ENCODE results near the gene ZNF326.

ZNF326 gene

DNA sequence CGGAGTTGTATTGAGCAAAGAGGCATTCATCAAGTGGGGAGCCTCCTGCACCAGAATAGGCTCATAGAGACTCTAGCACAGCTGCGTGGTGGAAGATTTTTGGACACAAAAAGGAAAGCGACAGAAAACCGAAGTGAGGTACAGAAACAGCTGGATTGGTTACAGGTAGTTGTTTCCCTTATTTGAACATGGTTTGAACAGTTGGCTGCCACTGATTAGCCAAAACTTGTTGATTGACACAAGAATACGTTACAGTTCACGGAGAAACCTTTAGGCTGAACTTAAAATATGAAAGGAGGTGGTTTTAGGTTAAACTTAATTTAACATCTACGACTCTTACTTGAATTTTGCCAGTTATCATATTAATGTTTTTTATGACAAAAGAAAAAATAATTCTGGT, 89.1 kb downstream of the ZNF326 start:
- DNase-seq, result no peak

All from kidney glomerular epithelial cell (primary cell).